GM12878 (cell line): ENCODE measurements around the gene NOSTRIN. TPM values are rescaled to one million over a fixed set of nuclear protein-coding genes. Genes with fewer than 3 reads are reported as not detected.

Experiments
- ATAC-seq: fragments of 200-7000 bp; cut with Tn5 transposase; 3 replicates; pipeline ENCODE4 v1.9.1; 2020; ENCODE audit warnings: mild to moderate bottlenecking, moderate library complexity
- Bru-seq: library from RNA; stranded (reverse); fragments of 400-500 nt; gene quantifications from one replicate; lab custom pipeline; 2021; lab: Mats Ljungman, UMichigan
- BruChase-seq, 2 experiments: library from RNA; stranded (reverse); fragments of 400-500 nt; gene quantifications; one replicate each; lab custom pipeline; 2021; lab: Mats Ljungman, UMichigan
- BruUV-seq: library from RNA; stranded (reverse); fragments of 400-500 nt; replicated peaks from 2 replicates; lab custom pipeline; 2021; lab: Mats Ljungman, UMichigan
- CTCF ChIA-PET: fragments of 300-600 bp; sonication (Branson Sonifier 250); formaldehyde crosslinking; extraction: SDS; loops from one replicate; lab custom pipeline; 2021; ENCODE audit warnings: inconsistent platforms; lab: Yijun Ruan, JAX
- POLR2A ChIA-PET: fragments of 350-600 bp; formaldehyde crosslinking; extraction: SDS; loops from one replicate; lab custom pipeline; 2021; ENCODE audit warnings: inconsistent platforms; lab: Charles Lee
- RAD21 ChIA-PET: fragments of 300-600 bp; sonication (Branson Sonifier 250); formaldehyde crosslinking; loops from one replicate; lab custom pipeline; 2023; ENCODE audit warnings: antibody characterized with exemption; ENCODE audit not compliant: unreplicated experiment; lab: Charles Lee
- SMC1A ChIA-PET: fragments of 300-600 bp; sonication (Branson Sonifier 250); formaldehyde crosslinking; loops from one replicate; lab custom pipeline; 2023; ENCODE audit not compliant: unreplicated experiment, uncharacterized antibody; lab: Charles Lee
- DNase-seq: peaks from one replicate; pipeline ENCODE4 v3.0.0-alpha.2; 2011; ENCODE audit warnings: low read depth, low spot score
- FAIRE-seq: peaks from 3 replicates; lab custom pipeline; 2011; peaks lifted over from hg19 to GRCh38; lab: Jason Lieb, UNC
- H2AFZ ChIP-seq: 2 replicates; pipeline ENCODE4 v1.6.0; 2011; ENCODE audit warnings: low read depth, low read length, control low read depth; ENCODE audit not compliant: control insufficient read depth
- H3K27ac ChIP-seq: 2 replicates; pipeline ENCODE4 v1.5.1; 2011; ENCODE audit warnings: control low read depth; ENCODE audit not compliant: control insufficient read depth, insufficient read depth
- H3K27me3 ChIP-seq, 2 experiments: replicated peaks in 1 of 2; 2 replicates each; pipeline versions ENCODE4 v1.6.0 to v1.6.1; 2011; ENCODE audit warnings: low read length in 1 of 2; ENCODE audit not compliant: control insufficient read depth in 2 of 2, insufficient read depth in 2 of 2
- H3K36me3 ChIP-seq, 2 experiments: 2 replicates each; pipeline ENCODE4 v1.5.1; 2011; ENCODE audit warnings: low read length in 1 of 2; ENCODE audit not compliant: control insufficient read depth in 2 of 2, insufficient read depth in 2 of 2
- H3K4me1 ChIP-seq: 2 replicates; pipeline ENCODE4 v1.6.1; 2011; ENCODE audit warnings: mild to moderate bottlenecking, low read length, moderate library complexity, mixed read lengths; ENCODE audit not compliant: control insufficient read depth, insufficient read depth
- H3K4me2 ChIP-seq: 2 replicates; pipeline ENCODE4 v1.6.0; 2011; ENCODE audit warnings: control low read depth; ENCODE audit not compliant: control insufficient read depth, insufficient read depth
- H3K4me3 ChIP-seq: fragments of 200-600 bp; sonication (generic); 2 replicates; pipeline ENCODE4 v1.5.1; 2016
- H3K79me2 ChIP-seq: 2 replicates; pipeline ENCODE4 v1.6.0; 2011; ENCODE audit warnings: low read length; ENCODE audit not compliant: control insufficient read depth, insufficient read depth
- H3K9ac ChIP-seq: 2 replicates; pipeline ENCODE4 v1.8.0; 2011; ENCODE audit warnings: low read length, control low read depth, mixed read lengths; ENCODE audit not compliant: control insufficient read depth, insufficient read depth
- H3K9me3 ChIP-seq: replicated peaks from 3 replicates; pipeline ENCODE4 v1.5.1; 2011; ENCODE audit warnings: mild to moderate bottlenecking, low read length; ENCODE audit not compliant: control insufficient read depth, insufficient read depth
- H4K20me1 ChIP-seq: 2 replicates; pipeline ENCODE4 v1.6.0; 2011; ENCODE audit not compliant: control insufficient read depth, insufficient read depth
- BACH1 ChIP-seq: fragments of 450-650 bp; IDR thresholded peaks from 2 replicates; pipeline ENCODE4 v1.6.1; 2017; ENCODE audit warnings: mild to moderate bottlenecking, borderline replicate concordance
- HDAC6 ChIP-seq: fragments of 200-600 bp; sonication (generic); IDR thresholded peaks from one replicate; pipeline ENCODE4 v1.8.0; 2017; ENCODE audit warnings: antibody characterized with exemption; ENCODE audit not compliant: unreplicated experiment
- JUND ChIP-seq: IDR thresholded peaks from 2 replicates; pipeline ENCODE4 v1.6.1; 2012; ENCODE audit warnings: low read depth, mild to moderate bottlenecking, low read length, improper control_type of control experiment, moderate library complexity
- ZBED1 ChIP-seq: IDR thresholded peaks from 2 replicates; pipeline ENCODE4 v1.6.1; 2016; ENCODE audit warnings: borderline replicate concordance
- WGBS: methylation state at CpG from one replicate; pipeline ENCODE4 v1.1.6; 2016; ENCODE audit warnings: low lambda C conversion rate; ENCODE audit not compliant: insufficient replicate concordance, insufficient coverage; ENCODE audit errors: missing lambda C conversion rate; 5-methylcytosine and 5-hydroxymethylcytosine counted together
- in situ Hi-C: fragments of 300-500 bp; cut with MboI; formaldehyde crosslinking; loops from 9 replicates; pipeline ENCODE4 v1.14.3; 2018; ENCODE audit warnings: mixed read lengths
- intact Hi-C: fragments of 100-400 bp; cut with micrococcal nuclease; formaldehyde crosslinking; loops from one replicate; pipeline ENCODE4 v1.14.2; 2022; ENCODE audit not compliant: unreplicated experiment
- long read RNA-seq, 2 experiments: library from polyadenylated mRNA; unstranded; transcript quantifications; one replicate each; pipeline ENCODE4 v2.0.0, GENCODE V29; 2019 to 2020
- polyA minus RNA-seq, 3 experiments: library from RNA; depleted of rRNA, polyadenylated mRNA; stranded (reverse); fragments of >200 nt; gene quantifications; 2 replicates each; pipeline ENCODE4 v1.2.3, GENCODE V29; 2011
- polyA plus RNA-seq, 11 experiments: library from polyadenylated mRNA; depleted of rRNA in 4 of 11; unstranded in 6 of 11; stranded (reverse) in 5 of 11; fragments of >200 nt; fragmentation: Nextera tagmentation in 4 of 11; fragmentation: Illumina TruSeq in 1 of 11; extraction: Ambion mirVana in 4 of 11; extraction: Trizol in 1 of 11; gene quantifications; 1 replicate in 1 of 11; 2 replicates in 10 of 11; pipeline versions ENCODE4 v1.2.1 to v1.2.3, GENCODE V29; 2011 to 2016; ENCODE audit warnings: inconsistent platforms in 2 of 11, missing spikeins in 2 of 11, low read depth in 1 of 11
- total RNA-seq, 4 experiments: library from RNA; depleted of rRNA in 3 of 4; stranded (reverse); fragments of >200 nt in 3 of 4; fragmentation: Illumina TruSeq in 1 of 4; extraction: Trizol in 1 of 4; gene quantifications; 2 replicates each; pipeline versions ENCODE4 v1.2.1 to v1.2.3, GENCODE V29; 2013 to 2021
- TF ChIP-seq, protein P1 (sequence below): fragments of 450-650 bp; IDR thresholded peaks from 2 replicates; pipeline ENCODE4 v1.6.1; 2017; ENCODE audit warnings: borderline replicate concordance

Gene NOSTRIN, protein sequence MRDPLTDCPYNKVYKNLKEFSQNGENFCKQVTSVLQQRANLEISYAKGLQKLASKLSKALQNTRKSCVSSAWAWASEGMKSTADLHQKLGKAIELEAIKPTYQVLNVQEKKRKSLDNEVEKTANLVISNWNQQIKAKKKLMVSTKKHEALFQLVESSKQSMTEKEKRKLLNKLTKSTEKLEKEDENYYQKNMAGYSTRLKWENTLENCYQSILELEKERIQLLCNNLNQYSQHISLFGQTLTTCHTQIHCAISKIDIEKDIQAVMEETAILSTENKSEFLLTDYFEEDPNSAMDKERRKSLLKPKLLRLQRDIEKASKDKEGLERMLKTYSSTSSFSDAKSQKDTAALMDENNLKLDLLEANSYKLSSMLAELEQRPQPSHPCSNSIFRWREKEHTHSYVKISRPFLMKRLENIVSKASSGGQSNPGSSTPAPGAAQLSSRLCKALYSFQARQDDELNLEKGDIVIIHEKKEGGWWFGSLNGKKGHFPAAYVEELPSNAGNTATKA
- total RNA-seq (2013; cell fraction: nucleolus; rRNA removed), result not detected in 2 replicates
- total RNA-seq (2014; rRNA removed) (not detected in 2 replicates), total RNA-seq (2014; rRNA removed; fragmentation: Illumina TruSeq; extraction: Trizol) (not detected in 2 replicates), total RNA-seq (2021) (0.26 and 0.29 TPM in 2 replicates), polyA plus RNA-seq (2011; rRNA removed) (0.19 TPM in 1 of 2 replicates, not detected in the other), polyA plus RNA-seq (2014; fragmentation: Illumina TruSeq; extraction: Trizol) (not detected in 2 replicates), polyA plus RNA-seq (2014; fragmentation: Nextera tagmentation; extraction: Ambion mirVana) (under 1 TPM; 0.13 to 0.37 TPM), polyA plus RNA-seq (2014; rRNA removed) (0.08 TPM in 1 of 2 replicates, not detected in the other), polyA plus RNA-seq (2016; fragmentation: Nextera tagmentation; extraction: Ambion mirVana) (under 1 TPM; 0.39 to 0.42 TPM), polyA minus RNA-seq (2011; rRNA and poly(A)+ RNA removed) (not detected in 2 replicates), Bru-seq, nascent RNA (percentile 28 among the genes with signal in this experiment), BruChase-seq, experiment 1, labeled RNA remaining after a 6-hour chase (percentile 30 among the genes with signal in this experiment), BruChase-seq, experiment 2, labeled RNA remaining after a 2-hour chase (percentile 42 among the genes with signal in this experiment)
- polyA plus RNA-seq (2011; ENCODE audit: low read depth), result 0.34 TPM
- not detected in 2 replicates for polyA plus RNA-seq (2011; cell fraction: cytosol; rRNA removed)
- polyA plus RNA-seq (2011; cell fraction: nucleus; rRNA removed), result 0.32 TPM in 1 of 2 replicates, not detected in the other
- polyA plus RNA-seq (2012), result 0.63 and 1.0 TPM in 2 replicates
- not detected in 2 replicates for polyA minus RNA-seq (2011; cell fraction: cytosol; rRNA and poly(A)+ RNA removed)
- 0.48 TPM in 1 of 2 replicates, not detected in the other for polyA minus RNA-seq (2011; cell fraction: nucleus; rRNA and poly(A)+ RNA removed)
- long read RNA-seq, experiment 1, result 0 reads
- long read RNA-seq, experiment 2, partial matches to known transcripts, result 0 of 1 reads
- long read RNA-seq, experiment 2, other reads (novel, unspliced or antisense), result 1 of 1 reads

DNA sequence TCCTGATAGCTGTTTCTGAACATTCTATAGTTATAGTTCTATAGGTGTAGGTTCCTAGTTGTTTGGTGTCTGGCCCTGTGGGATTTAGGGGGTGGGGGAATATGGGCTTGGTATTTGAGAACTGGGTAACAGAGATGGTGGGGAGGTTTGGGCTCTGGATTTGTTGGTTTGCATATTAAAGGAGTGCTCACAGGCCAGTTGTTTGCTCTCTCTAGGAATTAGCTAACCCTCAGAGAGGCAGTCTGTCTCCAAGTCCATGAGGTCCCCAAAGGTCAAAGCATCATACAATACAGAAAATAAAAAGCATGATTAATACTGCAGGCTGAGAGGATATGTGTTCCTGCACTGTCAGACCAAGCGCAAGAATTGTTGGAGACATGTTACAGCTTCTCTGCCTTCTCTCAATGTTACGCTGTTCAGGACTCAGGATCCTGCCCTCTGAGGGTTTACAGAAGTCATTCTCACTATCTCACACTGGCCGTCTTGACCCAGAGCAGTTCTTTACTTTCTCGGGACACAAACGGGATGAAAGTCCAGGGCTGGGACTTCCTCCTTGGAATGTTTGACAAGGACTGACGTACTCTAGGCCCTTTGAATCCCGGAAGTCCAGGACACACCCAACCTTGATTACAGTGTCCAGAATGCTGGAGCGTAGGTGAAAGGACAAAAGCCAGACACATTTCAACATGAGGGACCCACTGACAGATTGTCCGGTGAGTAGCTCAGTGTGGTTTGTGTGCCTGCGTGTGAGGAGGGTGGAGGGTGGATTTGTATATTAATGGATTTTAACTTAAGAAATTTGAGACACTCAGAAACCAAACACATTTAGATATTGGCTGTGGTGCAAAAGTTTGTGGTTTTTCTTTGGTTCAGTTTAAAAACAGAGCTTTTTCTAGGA is at the start of gene NOSTRIN:
Gene NOSTRIN, plus strand, starts transcription at position 677 of the 898 bp plus-strand sequence. Its CDS starts 10 bp downstream, at position 687.
- no peaks in the 10 kb centered on the region; a peak in 1 of 4 replicates for H3K27me3 ChIP-seq
- SMC1A ChIA-PET, result interaction anchor here (1.4 kb wide), 1 partner anchor 13 kb away, joined by 3 read pairs; no protein-coding TSS in a partner anchor
- intact Hi-C loops, result no loop called here
- no peaks in the 10 kb centered on the region for H3K4me1 ChIP-seq
- DNase-seq (no peak), ATAC-seq (no peak), FAIRE-seq (no peak)
- RAD21 ChIA-PET, result no interaction called here
- H3K36me3 ChIP-seq, result no peaks in the 10 kb centered on the region
- in situ Hi-C loops, result no loop called here
- WGBS, result 54% methylated on average over 10 of the region's 10 CpGs
- H3K9ac ChIP-seq, result no peak within 1 kb of the TSS
- H4K20me1 ChIP-seq, result no peaks in the 10 kb centered on the region
- TF ChIP-seq HDAC6 (no peak), BACH1 (no peak), ZBED1 (no peak), JUND (no peak)
- TF ChIP-seq, protein P1, sequence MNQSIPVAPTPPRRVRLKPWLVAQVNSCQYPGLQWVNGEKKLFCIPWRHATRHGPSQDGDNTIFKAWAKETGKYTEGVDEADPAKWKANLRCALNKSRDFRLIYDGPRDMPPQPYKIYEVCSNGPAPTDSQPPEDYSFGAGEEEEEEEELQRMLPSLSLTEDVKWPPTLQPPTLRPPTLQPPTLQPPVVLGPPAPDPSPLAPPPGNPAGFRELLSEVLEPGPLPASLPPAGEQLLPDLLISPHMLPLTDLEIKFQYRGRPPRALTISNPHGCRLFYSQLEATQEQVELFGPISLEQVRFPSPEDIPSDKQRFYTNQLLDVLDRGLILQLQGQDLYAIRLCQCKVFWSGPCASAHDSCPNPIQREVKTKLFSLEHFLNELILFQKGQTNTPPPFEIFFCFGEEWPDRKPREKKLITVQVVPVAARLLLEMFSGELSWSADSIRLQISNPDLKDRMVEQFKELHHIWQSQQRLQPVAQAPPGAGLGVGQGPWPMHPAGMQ, result no peak
- BruUV-seq, result no TSS peak
- H3K9me3 ChIP-seq, result no peaks in the 10 kb centered on the region
- no peak within 1 kb of the TSS for H3K27ac ChIP-seq
- no peak within 1 kb of the TSS for H3K4me3 ChIP-seq
- no peak within 1 kb of the TSS for H3K4me2 ChIP-seq
- H2AFZ ChIP-seq, result no peak within 1 kb of the TSS
- H3K79me2 ChIP-seq, result no peaks in the 10 kb centered on the region
- POLR2A ChIA-PET, result no interaction called here
- CTCF ChIA-PET, result no interaction called here
